Activated CD4-positive, alpha-beta T cell treated with anti-CD3 and anti-CD28 coated beads, Interleukin-2, Interleukin-4, amounts not matched to agents 100 ng/mL and 50 ng/mL, durations not matched to agents 16 hours and 8 hours (primary cell): ENCODE measurements around the gene CFAP74.
A peak's percentile ranks its signal among the peaks of the same experiment; 100 is the strongest.
"Not testable (repeated sequence)": the region's sequence is repeated elsewhere in the genome, so short reads cannot be mapped to it uniquely, and the experiment has no call there.

Experiments
- DNase-seq: peaks from one replicate; pipeline ENCODE4 v3.0.0-alpha.2; 2020; ENCODE audit warnings: low spot score

The CFAP74 gene

GRCh38 chr1:1895456-1896336 lies 107.9 kb downstream of the CFAP74 start:
- no peak for DNase-seq

DNA sequence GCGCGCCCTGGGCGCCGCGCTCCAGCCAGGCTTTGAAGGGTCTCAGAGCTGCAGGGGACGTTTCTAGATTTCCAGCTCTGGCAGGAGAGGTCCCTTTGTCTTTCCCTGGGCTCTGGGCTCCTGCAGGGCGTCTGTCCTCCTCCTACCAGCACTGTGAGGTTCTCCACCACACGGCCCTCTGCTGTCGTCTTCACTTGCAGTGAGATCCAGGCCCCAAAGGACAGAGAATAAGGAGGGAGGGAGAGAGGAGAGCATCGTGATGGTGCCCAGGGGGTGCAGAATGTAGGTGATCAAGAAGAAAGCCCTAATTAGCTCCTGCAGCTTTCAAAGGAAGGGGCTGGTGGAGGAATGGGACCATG lies 108.5 kb downstream of the CFAP74 start:
- DNase-seq = no peak

GRCh38 chr1:1894354-1895059 lies 109.1 kb downstream of the CFAP74 start:
- no peak for DNase-seq

- no peak for DNase-seq
Measured at GRCh38 chr1:1893997-1894353, 109.6 kb downstream of the CFAP74 start.

- DNase-seq = no peak
Measured at GRCh38 chr1:1893291-1893985, 110.1 kb downstream of the CFAP74 start.

- no peak for DNase-seq
Measured at GRCh38 chr1:1892763-1893120, 110.8 kb downstream of the CFAP74 start.

GRCh38 chr1:1892079-1892762 lies 111.4 kb downstream of the CFAP74 start:
- DNase-seq = no peak

- peak; percentile 65 for DNase-seq
Measured at GRCh38 chr1:1891349-1892078, 112.1 kb downstream of the CFAP74 start.

DNA sequence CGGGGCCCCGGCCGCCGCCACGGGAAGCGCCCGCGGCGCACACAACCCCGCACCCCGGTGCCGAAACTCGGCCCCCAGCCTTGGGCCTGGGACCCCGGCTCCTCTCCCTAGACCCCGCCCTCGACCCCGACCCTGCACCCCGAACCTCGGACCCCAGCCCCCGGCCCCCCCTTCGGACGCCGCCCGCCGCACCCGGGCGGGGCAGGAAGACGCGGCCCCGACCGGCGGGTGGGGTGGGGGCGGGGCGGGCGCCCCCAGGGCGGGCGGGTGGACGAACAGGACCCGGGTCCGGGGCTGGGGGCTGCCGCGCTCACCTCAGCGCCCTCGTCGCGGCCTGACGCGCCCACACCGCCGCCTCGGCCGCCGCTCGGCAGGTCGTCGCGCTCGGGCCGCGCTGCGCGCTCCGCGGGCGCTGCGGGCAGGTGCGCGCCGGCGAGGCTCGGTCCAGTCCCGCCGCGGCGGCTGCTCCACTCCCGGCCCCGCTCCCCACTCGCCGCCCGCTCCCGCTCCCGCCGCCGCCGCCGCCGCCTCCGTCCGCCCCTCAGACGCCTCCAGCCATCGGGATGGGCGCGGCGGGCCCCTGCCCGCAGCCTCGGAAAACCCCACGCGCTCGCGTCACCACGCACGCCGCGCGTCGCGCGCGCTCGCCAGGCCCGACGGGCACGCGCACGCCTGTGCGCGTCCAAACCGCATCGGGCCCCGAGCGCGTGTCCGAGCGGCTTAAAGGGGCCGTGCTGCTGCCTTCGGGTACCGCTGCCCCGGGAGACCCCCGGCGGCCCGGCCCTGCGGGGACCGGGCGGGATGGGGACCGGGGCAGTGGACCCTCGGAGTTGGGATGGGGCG lies 112.9 kb downstream of the CFAP74 start, which contains the start of gene GNB1:
GNB1 (minus strand) TSS at position 582 of the 843 bp plus-strand sequence. CDS start 65,634 bp downstream, outside the sequence.
- peak; percentile 88 for DNase-seq

DNA sequence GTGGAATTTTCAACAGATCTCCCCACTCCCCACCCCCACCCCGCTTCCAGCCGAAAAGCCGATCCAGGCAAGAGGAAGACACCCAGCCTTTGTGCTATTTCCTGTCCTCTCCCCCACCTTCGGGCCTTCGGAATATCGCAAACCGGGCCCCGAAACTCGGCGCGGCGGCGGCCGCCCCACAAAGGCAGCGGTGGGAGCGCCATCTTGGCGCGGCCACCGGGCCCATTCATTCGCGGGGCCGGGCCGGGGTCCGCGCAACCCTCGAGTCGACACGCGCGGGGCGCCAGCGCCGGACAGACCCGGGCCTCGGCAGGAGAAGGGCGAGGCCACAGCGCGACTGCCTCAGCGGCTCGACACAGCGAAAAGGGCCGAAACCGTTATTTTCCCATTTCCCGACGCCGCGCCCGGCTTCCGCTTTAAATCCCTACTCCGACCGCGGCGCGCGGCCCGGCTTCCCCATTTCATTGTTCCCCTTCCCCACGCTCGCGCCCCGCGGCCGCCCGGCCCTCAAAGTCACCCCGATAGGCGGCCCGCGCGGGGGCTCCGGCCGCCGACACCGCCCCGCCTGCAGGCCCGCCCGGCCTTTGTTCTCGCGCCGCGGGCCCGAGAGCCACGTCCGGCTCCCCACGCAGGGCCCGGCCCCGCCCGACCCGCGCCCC lies 113.6 kb downstream of the CFAP74 start:
- DNase-seq = peak; percentile 39

- DNase-seq = no peak
Measured at GRCh38 chr1:1889090-1889750, 114.4 kb downstream of the CFAP74 start.

GRCh38 chr1:1883890-1884289 lies 119.7 kb downstream of the CFAP74 start:
- not testable (repeated sequence) for DNase-seq

DNA sequence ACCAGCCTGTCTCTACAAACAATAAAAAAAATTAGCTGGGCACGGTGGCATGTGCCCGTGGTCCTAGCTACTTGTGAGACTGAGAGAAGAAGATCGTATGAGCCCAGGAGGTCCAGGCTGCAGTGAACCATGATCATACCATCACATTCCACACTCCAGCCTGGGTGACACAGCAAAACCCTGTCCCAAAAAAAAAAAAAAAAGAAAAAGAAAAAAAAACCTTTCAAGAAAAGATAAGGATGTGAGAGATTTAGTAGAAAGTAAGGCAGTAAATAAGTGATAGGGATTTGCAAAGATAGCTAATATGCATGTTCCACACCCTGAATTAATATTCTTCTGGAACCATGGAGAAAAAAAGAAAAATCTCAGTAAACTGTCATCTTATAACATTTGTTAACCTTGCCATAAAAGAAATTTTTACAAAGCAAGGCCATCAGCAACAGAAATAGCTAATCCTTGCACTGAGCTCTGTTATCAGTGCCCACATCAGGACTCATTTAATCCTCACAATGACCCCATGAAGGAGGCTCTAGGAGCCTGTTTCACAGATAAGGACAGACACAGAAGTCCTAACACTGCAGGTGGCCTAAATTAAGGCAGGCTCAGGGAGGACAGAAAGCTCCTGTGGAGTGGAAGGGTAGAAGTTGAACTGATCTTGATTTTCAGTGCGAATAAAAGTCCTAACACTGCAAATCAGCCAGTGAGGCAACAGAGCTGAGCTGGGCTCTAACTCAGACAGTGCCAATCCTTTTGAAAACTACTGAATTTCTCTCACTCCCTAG lies 120.3 kb downstream of the CFAP74 start:
- DNase-seq = no peak

DNA sequence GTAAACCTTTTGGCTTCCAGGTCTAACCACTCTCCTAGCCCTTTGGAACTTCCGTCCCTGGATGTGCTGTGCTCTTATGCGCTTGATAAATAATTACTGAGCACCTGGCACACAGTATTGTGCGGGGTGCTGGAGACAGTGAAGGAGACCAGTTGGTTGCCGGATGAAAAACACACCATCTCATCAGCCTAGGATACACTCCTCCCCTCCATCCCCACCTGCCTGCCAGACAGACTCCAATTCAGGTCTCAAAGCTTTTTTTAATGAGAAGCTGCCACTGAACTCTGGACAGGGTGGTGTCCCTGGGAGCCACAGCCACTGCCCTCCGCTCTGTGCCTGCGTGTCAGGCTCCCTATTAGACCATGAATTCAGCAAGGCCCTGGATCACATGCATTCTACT lies 121.9 kb downstream of the CFAP74 start:
- no peak for DNase-seq

GRCh38 chr1:1880617-1881312 lies 122.8 kb downstream of the CFAP74 start:
- no peak for DNase-seq

- no peak for DNase-seq
Measured at GRCh38 chr1:1879942-1880341, 123.6 kb downstream of the CFAP74 start.

DNA sequence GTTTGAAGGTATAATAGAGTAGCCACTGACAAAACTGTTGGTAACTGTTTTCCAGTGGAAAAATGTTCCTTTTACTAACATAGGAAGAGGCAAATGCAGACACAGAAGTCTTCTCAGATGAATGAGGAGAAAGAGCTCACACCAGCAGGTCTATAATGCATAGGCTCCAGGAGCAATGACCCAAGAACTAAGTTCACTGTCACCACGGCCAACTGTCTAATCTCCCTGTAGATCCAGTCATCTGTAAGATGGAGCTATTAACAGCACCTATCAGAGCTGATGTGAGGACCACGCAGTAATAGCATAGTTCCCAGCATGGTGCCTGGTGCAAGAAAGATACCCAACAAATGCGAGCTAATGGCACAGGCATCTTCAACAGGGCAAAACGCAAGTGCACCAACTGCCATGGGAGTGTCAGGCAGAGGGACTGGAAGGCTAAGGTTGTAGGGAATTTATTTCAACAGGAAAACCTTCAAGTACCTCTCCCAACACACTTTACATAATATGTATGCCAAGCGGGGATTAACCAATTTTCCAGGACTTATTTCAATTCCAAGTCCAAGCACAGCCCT lies 125.6 kb downstream of the CFAP74 start:
- DNase-seq = no peak
